Stimulated activated effector memory CD8-positive, alpha-beta T cell treated with anti-CD3 and anti-CD28 coated beads, Interleukin-12 subunit alpha, Interleukin-12 subunit beta, amount 100 ng/mL, for 72 hours (primary cell): ENCODE measurements around the gene CBX6.
A peak's percentile ranks its signal among the peaks of the same experiment; 100 is the strongest.
"Not testable (repeated sequence)": the region's sequence is repeated elsewhere in the genome, so short reads cannot be mapped to it uniquely, and the experiment has no call there.

Experiments
- ATAC-seq: fragments of 150-1000 bp; cut with Tn5 transposase; 2 replicates; pipeline ENCODE4 v1.10.0; 2021
- DNase-seq, 2 donors: peaks; one replicate each; pipeline ENCODE4 v3.0.0; 2021 to 2022; ENCODE audit warnings: low spot score in 2 of 2
- H3K27ac Mint-ChIP-seq: one replicate; pipeline ENCODE4 v1.8.0; 2022; ENCODE audit warnings: mild to moderate bottlenecking, mixed read lengths
- H3K36me3 Mint-ChIP-seq: one replicate; pipeline ENCODE4 v1.8.0; 2022; ENCODE audit warnings: mild to moderate bottlenecking, mixed read lengths
- H3K4me1 Mint-ChIP-seq: one replicate; pipeline ENCODE4 v1.8.0; 2022; ENCODE audit warnings: mixed read lengths
- H3K4me3 Mint-ChIP-seq: one replicate; pipeline ENCODE4 v1.8.0; 2022; ENCODE audit warnings: mild to moderate bottlenecking, mixed read lengths
- H3K9me3 Mint-ChIP-seq: one replicate; pipeline ENCODE4 v1.8.0; 2022; ENCODE audit warnings: mixed read lengths

CBX6 gene

GRCh38 chr22:38872172-38872830, at the start of gene CBX6:
TSS of gene CBX6 (minus strand) at chr22:38872216. CDS start at chr22:38872190, 26 bp downstream.
- H3K4me1 Mint-ChIP-seq = peaks cover 57% of the 10 kb centered on the region
- H3K9me3 Mint-ChIP-seq = no peaks in the 10 kb centered on the region
- ATAC-seq (peak; percentile 75), DNase-seq (peak; percentile 93 to 98)
- H3K36me3 Mint-ChIP-seq = peaks cover 33% of the 10 kb centered on the region
- peak within 1 kb of the TSS; percentile 89 for H3K27ac Mint-ChIP-seq
- peak within 1 kb of the TSS; percentile 94 for H3K4me3 Mint-ChIP-seq

GRCh38 chr22:38921806-38922205, 49.8 kb upstream of the CBX6 start:
- Mint-ChIP-seq H3K27ac (no peak overlapping the region), H3K4me3 (no peak overlapping the region), H3K36me3 (no peaks in the 10 kb centered on the region), H3K9me3 (no peaks in the 10 kb centered on the region), H3K4me1 (no peaks in the 10 kb centered on the region)
- peak in 1 of 2 donors; percentile 37 for DNase-seq
- no peak for ATAC-seq

- DNase-seq = no peak
- H3K36me3 Mint-ChIP-seq = no peaks in the 10 kb centered on the region
- no peak overlapping the region for H3K4me3 Mint-ChIP-seq
- H3K4me1 Mint-ChIP-seq = no peaks in the 10 kb centered on the region
- ATAC-seq = no peak
- H3K27ac Mint-ChIP-seq = no peak overlapping the region
- no peaks in the 10 kb centered on the region for H3K9me3 Mint-ChIP-seq
Measured at GRCh38 chr22:38921120-38921519, 49.1 kb upstream of the CBX6 start.

GRCh38 chr22:38919631-38920190, 47.7 kb upstream of the CBX6 start:
- no peaks in the 10 kb centered on the region for H3K9me3 Mint-ChIP-seq
- H3K4me3 Mint-ChIP-seq = no peak overlapping the region
- no peak overlapping the region for H3K27ac Mint-ChIP-seq
- H3K4me1 Mint-ChIP-seq = no peaks in the 10 kb centered on the region
- no peak for DNase-seq
- ATAC-seq = no peak
- no peaks in the 10 kb centered on the region for H3K36me3 Mint-ChIP-seq

- H3K27ac Mint-ChIP-seq = no peak overlapping the region
- no peaks in the 10 kb centered on the region for H3K36me3 Mint-ChIP-seq
- H3K4me1 Mint-ChIP-seq = no peaks in the 10 kb centered on the region
- ATAC-seq (no peak), DNase-seq (no peak)
- H3K9me3 Mint-ChIP-seq = no peaks in the 10 kb centered on the region
- no peak overlapping the region for H3K4me3 Mint-ChIP-seq
Measured at GRCh38 chr22:38911434-38911833, 39.4 kb upstream of the CBX6 start.

- Mint-ChIP-seq H3K4me1 (no peaks in the 10 kb centered on the region), H3K36me3 (no peaks in the 10 kb centered on the region), H3K27ac (no peak overlapping the region), H3K9me3 (peaks cover 3% of the 10 kb centered on the region), H3K4me3 (no peak overlapping the region)
- DNase-seq (no peak), ATAC-seq (no peak)
Measured at GRCh38 chr22:38907767-38908166, 35.8 kb upstream of the CBX6 start.

- Mint-ChIP-seq H3K4me1 (peaks cover 4% of the 10 kb centered on the region), H3K9me3 (peaks cover 3% of the 10 kb centered on the region), H3K4me3 (no peak overlapping the region), H3K27ac (no peak overlapping the region), H3K36me3 (no peaks in the 10 kb centered on the region)
- no peak for DNase-seq
- no peak for ATAC-seq
Measured at GRCh38 chr22:38906052-38906451, 34.0 kb upstream of the CBX6 start.

GRCh38 chr22:38904052-38904617, 32.1 kb upstream of the CBX6 start:
- H3K4me3 Mint-ChIP-seq, ATAC-seq, H3K36me3 Mint-ChIP-seq, H3K4me1 Mint-ChIP-seq, H3K27ac Mint-ChIP-seq, DNase-seq, H3K9me3 Mint-ChIP-seq: not testable (repeated sequence)

GRCh38 chr22:38901111-38901641, 29.2 kb upstream of the CBX6 start:
- Mint-ChIP-seq H3K9me3 (peaks cover 3% of the 10 kb centered on the region), H3K4me3 (no peak overlapping the region), H3K36me3 (no peaks in the 10 kb centered on the region), H3K27ac (no peak overlapping the region), H3K4me1 (peaks cover 10% of the 10 kb centered on the region)
- ATAC-seq (no peak), DNase-seq (no peak)

- Mint-ChIP-seq H3K27ac (no peak overlapping the region), H3K4me1 (peaks cover 10% of the 10 kb centered on the region), H3K4me3 (no peak overlapping the region), H3K36me3 (no peaks in the 10 kb centered on the region), H3K9me3 (peaks cover 3% of the 10 kb centered on the region)
- no peak for DNase-seq
- ATAC-seq = no peak
Measured at GRCh38 chr22:38900677-38901076, 28.7 kb upstream of the CBX6 start.

GRCh38 chr22:38891256-38891655, 19.2 kb upstream of the CBX6 start:
- ATAC-seq (no peak), DNase-seq (peak in 1 of 2 donors; percentile 35)
- Mint-ChIP-seq H3K4me3 (no peak overlapping the region), H3K4me1 (no peaks in the 10 kb centered on the region), H3K27ac (no peak overlapping the region), H3K36me3 (peaks cover 9% of the 10 kb centered on the region), H3K9me3 (no peaks in the 10 kb centered on the region)

GRCh38 chr22:38890377-38890776, 18.4 kb upstream of the CBX6 start:
- Mint-ChIP-seq H3K36me3 (peaks cover 9% of the 10 kb centered on the region), H3K9me3 (no peaks in the 10 kb centered on the region), H3K4me1 (no peaks in the 10 kb centered on the region), H3K27ac (no peak overlapping the region), H3K4me3 (no peak overlapping the region)
- DNase-seq = no peak
- no peak for ATAC-seq

GRCh38 chr22:38886333-38886732, 14.3 kb upstream of the CBX6 start:
- ATAC-seq = no peak
- Mint-ChIP-seq H3K4me3 (no peak overlapping the region), H3K4me1 (peaks cover 6% of the 10 kb centered on the region), H3K9me3 (no peaks in the 10 kb centered on the region), H3K27ac (no peak overlapping the region), H3K36me3 (peaks cover 9% of the 10 kb centered on the region)
- DNase-seq = peak in 1 of 2 donors; percentile 39

GRCh38 chr22:38882972-38883622, 11.1 kb upstream of the CBX6 start:
- ATAC-seq = no peak
- H3K9me3 Mint-ChIP-seq = no peaks in the 10 kb centered on the region
- H3K4me3 Mint-ChIP-seq = no peak overlapping the region
- H3K27ac Mint-ChIP-seq = no peak overlapping the region
- DNase-seq = peak in 1 of 2 donors; percentile 48
- peaks cover 6% of the 10 kb centered on the region for H3K36me3 Mint-ChIP-seq
- H3K4me1 Mint-ChIP-seq = peaks cover 6% of the 10 kb centered on the region

GRCh38 chr22:38881997-38882879, 10.2 kb upstream of the CBX6 start:
- peak in 1 of 2 donors; percentile 46 for DNase-seq
- no peaks in the 10 kb centered on the region for H3K9me3 Mint-ChIP-seq
- H3K27ac Mint-ChIP-seq = no peak overlapping the region
- H3K4me1 Mint-ChIP-seq = peaks cover 6% of the 10 kb centered on the region
- no peak overlapping the region for H3K4me3 Mint-ChIP-seq
- H3K36me3 Mint-ChIP-seq = no peaks in the 10 kb centered on the region
- ATAC-seq = no peak
